GM12878 (cell line): Measurements from ENCODE around the gene RBM10. TPM values are rescaled to one million over a fixed set of nuclear protein-coding genes. Genes with fewer than 3 reads are reported as not detected.

Experiments
- ATAC-seq: fragments of 200-7000 bp; cut with Tn5 transposase; 3 replicates; pipeline ENCODE4 v1.9.1; 2020; ENCODE audit warnings: mild to moderate bottlenecking, moderate library complexity
- BruUV-seq: library from RNA; stranded (reverse); fragments of 400-500 nt; replicated peaks from 2 replicates; lab custom pipeline; 2021; lab: Mats Ljungman, UMichigan
- CTCF ChIA-PET: fragments of 300-600 bp; sonication (Branson Sonifier 250); formaldehyde crosslinking; extraction: SDS; loops from one replicate; lab custom pipeline; 2021; ENCODE audit warnings: inconsistent platforms; lab: Yijun Ruan, JAX
- POLR2A ChIA-PET: fragments of 350-600 bp; formaldehyde crosslinking; extraction: SDS; loops from one replicate; lab custom pipeline; 2021; ENCODE audit warnings: inconsistent platforms; lab: Charles Lee
- RAD21 ChIA-PET: fragments of 300-600 bp; sonication (Branson Sonifier 250); formaldehyde crosslinking; loops from one replicate; lab custom pipeline; 2023; ENCODE audit warnings: antibody characterized with exemption; ENCODE audit not compliant: unreplicated experiment; lab: Charles Lee
- SMC1A ChIA-PET: fragments of 300-600 bp; sonication (Branson Sonifier 250); formaldehyde crosslinking; loops from one replicate; lab custom pipeline; 2023; ENCODE audit not compliant: unreplicated experiment, uncharacterized antibody; lab: Charles Lee
- DNase-seq: peaks from one replicate; pipeline ENCODE4 v3.0.0-alpha.2; 2011; ENCODE audit warnings: low read depth, low spot score
- FAIRE-seq: peaks from 3 replicates; lab custom pipeline; 2011; peaks lifted over from hg19 to GRCh38; lab: Jason Lieb, UNC
- H2AFZ ChIP-seq: 2 replicates; pipeline ENCODE4 v1.6.0; 2011; ENCODE audit warnings: low read depth, low read length, control low read depth; ENCODE audit not compliant: control insufficient read depth
- H3K27ac ChIP-seq: 2 replicates; pipeline ENCODE4 v1.5.1; 2011; ENCODE audit warnings: control low read depth; ENCODE audit not compliant: control insufficient read depth, insufficient read depth
- H3K27me3 ChIP-seq, 2 experiments: replicated peaks in 1 of 2; 2 replicates each; pipeline versions ENCODE4 v1.6.0 to v1.6.1; 2011; ENCODE audit warnings: low read length in 1 of 2; ENCODE audit not compliant: control insufficient read depth in 2 of 2, insufficient read depth in 2 of 2
- H3K36me3 ChIP-seq, 2 experiments: 2 replicates each; pipeline ENCODE4 v1.5.1; 2011; ENCODE audit warnings: low read length in 1 of 2; ENCODE audit not compliant: control insufficient read depth in 2 of 2, insufficient read depth in 2 of 2
- H3K4me1 ChIP-seq: 2 replicates; pipeline ENCODE4 v1.6.1; 2011; ENCODE audit warnings: mild to moderate bottlenecking, low read length, moderate library complexity, mixed read lengths; ENCODE audit not compliant: control insufficient read depth, insufficient read depth
- H3K4me2 ChIP-seq: 2 replicates; pipeline ENCODE4 v1.6.0; 2011; ENCODE audit warnings: control low read depth; ENCODE audit not compliant: control insufficient read depth, insufficient read depth
- H3K4me3 ChIP-seq: fragments of 200-600 bp; sonication (generic); 2 replicates; pipeline ENCODE4 v1.5.1; 2016
- H3K79me2 ChIP-seq: 2 replicates; pipeline ENCODE4 v1.6.0; 2011; ENCODE audit warnings: low read length; ENCODE audit not compliant: control insufficient read depth, insufficient read depth
- H3K9ac ChIP-seq: 2 replicates; pipeline ENCODE4 v1.8.0; 2011; ENCODE audit warnings: low read length, control low read depth, mixed read lengths; ENCODE audit not compliant: control insufficient read depth, insufficient read depth
- H3K9me3 ChIP-seq: replicated peaks from 3 replicates; pipeline ENCODE4 v1.5.1; 2011; ENCODE audit warnings: mild to moderate bottlenecking, low read length; ENCODE audit not compliant: control insufficient read depth, insufficient read depth
- H4K20me1 ChIP-seq: 2 replicates; pipeline ENCODE4 v1.6.0; 2011; ENCODE audit not compliant: control insufficient read depth, insufficient read depth
- BACH1 ChIP-seq: fragments of 450-650 bp; IDR thresholded peaks from 2 replicates; pipeline ENCODE4 v1.6.1; 2017; ENCODE audit warnings: mild to moderate bottlenecking, borderline replicate concordance
- CBFB ChIP-seq: IDR thresholded peaks from 2 replicates; pipeline ENCODE4 v1.6.1; 2016; ENCODE audit warnings: antibody characterized with exemption, low read depth
- CHD2 ChIP-seq: IDR thresholded peaks from 2 replicates; pipeline ENCODE4 v1.6.1; 2011; ENCODE audit warnings: low read depth, low read length, improper control_type of control experiment, borderline replicate concordance
- CREB1 ChIP-seq: IDR thresholded peaks from 2 replicates; pipeline ENCODE4 v1.6.1; 2012; ENCODE audit warnings: low read depth, mild to moderate bottlenecking, inconsistent platforms
- CREM ChIP-seq: IDR thresholded peaks from 2 replicates; pipeline ENCODE4 v1.6.1; 2014; ENCODE audit warnings: antibody characterized with exemption, low read depth
- DPF2 ChIP-seq: fragments of 450-650 bp; IDR thresholded peaks from 2 replicates; pipeline ENCODE4 v1.6.1; 2017; ENCODE audit warnings: mild to moderate bottlenecking
- EGR1 ChIP-seq, 2 experiments: IDR thresholded peaks; 1 replicate in 1 of 2; 2 replicates in 1 of 2; pipeline ENCODE4 v1.6.1; 2011 to 2012; ENCODE audit warnings: low read depth in 2 of 2, low read length in 2 of 2, borderline replicate concordance in 1 of 2, mild to moderate bottlenecking in 1 of 2, moderate library complexity in 1 of 2
- HDGF ChIP-seq: fragments of 450-650 bp; IDR thresholded peaks from 2 replicates; pipeline ENCODE4 v1.6.1; 2016; ENCODE audit warnings: antibody characterized with exemption
- MTA3 ChIP-seq: IDR thresholded peaks from 2 replicates; pipeline ENCODE4 v1.6.1; 2012; ENCODE audit warnings: low read length, inconsistent platforms, borderline replicate concordance
- MXI1 ChIP-seq: fragments of 150-350 bp; IDR thresholded peaks from 2 replicates; pipeline ENCODE4 v1.6.1; 2011; ENCODE audit warnings: low read depth, mild to moderate bottlenecking, inconsistent platforms, low read length, improper control_type of control experiment
- NFYA ChIP-seq: IDR thresholded peaks from 2 replicates; pipeline ENCODE4 v1.6.1; 2011; ENCODE audit warnings: low read depth, mild to moderate bottlenecking, low read length, improper control_type of control experiment, borderline replicate concordance
- NFYB ChIP-seq: IDR thresholded peaks from 2 replicates; pipeline ENCODE4 v1.6.1; 2011; ENCODE audit warnings: low read depth, mild to moderate bottlenecking, low read length, improper control_type of control experiment, moderate library complexity; ENCODE audit not compliant: insufficient read depth
- RFX5 ChIP-seq: IDR thresholded peaks from 2 replicates; pipeline ENCODE4 v1.6.1; 2011; ENCODE audit warnings: low read depth, low read length, improper control_type of control experiment
- SP1 ChIP-seq: IDR thresholded peaks from one replicate; pipeline ENCODE4 v1.6.1; 2011; ENCODE audit warnings: low read depth, low read length
- TCF12 ChIP-seq: IDR thresholded peaks from 2 replicates; pipeline ENCODE4 v1.6.1; 2011; ENCODE audit warnings: low read depth, mild to moderate bottlenecking, low read length
- WGBS: methylation state at CpG from one replicate; pipeline ENCODE4 v1.1.6; 2016; ENCODE audit warnings: low lambda C conversion rate; ENCODE audit not compliant: insufficient replicate concordance, insufficient coverage; ENCODE audit errors: missing lambda C conversion rate; 5-methylcytosine and 5-hydroxymethylcytosine counted together
- in situ Hi-C: fragments of 300-500 bp; cut with MboI; formaldehyde crosslinking; loops from 9 replicates; pipeline ENCODE4 v1.14.3; 2018; ENCODE audit warnings: mixed read lengths
- intact Hi-C: fragments of 100-400 bp; cut with micrococcal nuclease; formaldehyde crosslinking; loops from one replicate; pipeline ENCODE4 v1.14.2; 2022; ENCODE audit not compliant: unreplicated experiment
- polyA plus RNA-seq, 11 experiments: library from polyadenylated mRNA; depleted of rRNA in 4 of 11; unstranded in 6 of 11; stranded (reverse) in 5 of 11; fragments of >200 nt; fragmentation: Nextera tagmentation in 4 of 11; fragmentation: Illumina TruSeq in 1 of 11; extraction: Ambion mirVana in 4 of 11; extraction: Trizol in 1 of 11; gene quantifications; 1 replicate in 1 of 11; 2 replicates in 10 of 11; pipeline versions ENCODE4 v1.2.1 to v1.2.3, GENCODE V29; 2011 to 2016; ENCODE audit warnings: inconsistent platforms in 2 of 11, missing spikeins in 2 of 11, low read depth in 1 of 11
- total RNA-seq, 4 experiments: library from RNA; depleted of rRNA in 3 of 4; stranded (reverse); fragments of >200 nt in 3 of 4; fragmentation: Illumina TruSeq in 1 of 4; extraction: Trizol in 1 of 4; gene quantifications; 2 replicates each; pipeline versions ENCODE4 v1.2.1 to v1.2.3, GENCODE V29; 2013 to 2021
- TF ChIP-seq, protein P1 (sequence below): fragments of 450-650 bp; IDR thresholded peaks from 2 replicates; pipeline ENCODE4 v1.6.1; 2017; ENCODE audit warnings: mild to moderate bottlenecking, low read depth, inconsistent platforms; ENCODE audit not compliant: poor library complexity, severe bottlenecking
- TF ChIP-seq, protein P2 (sequence below): fragments of 450-650 bp; IDR thresholded peaks from 2 replicates; pipeline ENCODE4 v1.6.1; 2016; ENCODE audit warnings: mild to moderate bottlenecking
- TF ChIP-seq, protein P3 (sequence below): IDR thresholded peaks from 2 replicates; pipeline ENCODE4 v1.6.1; 2012; ENCODE audit warnings: low read depth, low read length, improper control_type of control experiment

Gene RBM10
- total and polyA plus RNA-seq, 10 of the 15 experiments (the other 5 are each of a cell fraction or from before 2014, with no cell fraction given), result 1.4 to 60.0 (median 29.8) TPM

DNA sequence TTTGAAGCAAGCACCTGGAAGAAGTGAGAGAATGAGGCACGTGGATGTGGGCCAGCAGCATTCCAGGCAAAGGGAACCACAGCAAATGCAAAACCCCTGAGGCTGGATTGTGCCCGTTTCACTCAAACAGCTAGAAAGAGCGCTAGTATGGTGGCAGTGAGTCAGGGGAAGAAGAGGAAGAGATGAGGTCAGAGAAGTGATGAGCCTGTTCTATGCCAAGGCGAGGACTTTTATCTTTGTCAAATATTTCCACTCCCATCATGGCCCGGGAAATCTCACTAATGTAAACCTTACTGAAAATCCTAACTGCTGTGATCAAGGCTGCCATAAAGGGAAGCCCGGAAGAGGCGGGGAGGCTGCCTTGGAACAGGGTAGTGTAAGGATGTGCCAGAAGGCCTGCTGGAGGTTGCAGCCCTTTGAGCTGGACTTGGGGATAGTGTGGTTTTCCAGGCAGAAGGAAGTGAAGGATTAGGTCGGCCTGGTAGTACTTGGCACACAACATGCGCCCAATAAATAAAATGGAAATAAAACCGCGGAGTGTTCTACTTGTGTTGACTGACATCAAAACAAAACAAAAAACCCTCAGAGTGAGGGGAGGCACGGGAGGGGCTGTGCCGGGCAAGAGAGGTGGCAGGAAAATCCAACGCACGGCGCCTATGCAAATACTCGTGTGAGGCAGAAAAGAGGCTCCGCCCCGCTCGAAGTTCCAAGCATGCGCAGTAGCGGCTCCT is 72.3 kb downstream of the RBM10 start (continued):
- TF ChIP-seq, protein P1, sequence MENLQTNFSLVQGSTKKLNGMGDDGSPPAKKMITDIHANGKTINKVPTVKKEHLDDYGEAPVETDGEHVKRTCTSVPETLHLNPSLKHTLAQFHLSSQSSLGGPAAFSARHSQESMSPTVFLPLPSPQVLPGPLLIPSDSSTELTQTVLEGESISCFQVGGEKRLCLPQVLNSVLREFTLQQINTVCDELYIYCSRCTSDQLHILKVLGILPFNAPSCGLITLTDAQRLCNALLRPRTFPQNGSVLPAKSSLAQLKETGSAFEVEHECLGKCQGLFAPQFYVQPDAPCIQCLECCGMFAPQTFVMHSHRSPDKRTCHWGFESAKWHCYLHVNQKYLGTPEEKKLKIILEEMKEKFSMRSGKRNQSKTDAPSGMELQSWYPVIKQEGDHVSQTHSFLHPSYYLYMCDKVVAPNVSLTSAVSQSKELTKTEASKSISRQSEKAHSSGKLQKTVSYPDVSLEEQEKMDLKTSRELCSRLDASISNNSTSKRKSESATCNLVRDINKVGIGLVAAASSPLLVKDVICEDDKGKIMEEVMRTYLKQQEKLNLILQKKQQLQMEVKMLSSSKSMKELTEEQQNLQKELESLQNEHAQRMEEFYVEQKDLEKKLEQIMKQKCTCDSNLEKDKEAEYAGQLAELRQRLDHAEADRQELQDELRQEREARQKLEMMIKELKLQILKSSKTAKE, result no peak

DNA sequence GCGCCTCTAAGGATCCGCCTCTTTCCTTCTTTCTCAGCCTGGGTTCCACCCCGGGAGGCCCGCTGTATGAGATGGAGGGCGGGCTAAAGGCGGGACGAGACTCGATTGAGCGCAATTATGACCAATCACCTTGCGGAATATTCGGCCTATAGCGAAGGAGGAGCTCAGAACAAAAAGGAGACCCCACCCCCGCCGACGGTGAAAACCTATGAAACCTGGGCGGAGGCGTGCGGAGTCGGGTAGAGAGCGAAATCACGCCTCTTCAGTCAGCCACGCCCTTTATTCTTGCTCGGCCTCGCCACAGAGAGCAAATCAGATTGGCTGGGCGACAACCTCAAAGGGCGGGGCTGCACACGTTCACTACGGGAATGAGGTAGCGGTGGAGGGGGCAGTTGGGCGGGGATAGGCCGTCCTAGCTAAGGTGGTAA is 72.8 kb downstream of the RBM10 start:
- WGBS, result under 1% methylated on average over 30 of the region's 31 CpGs
- intact Hi-C loops (loop anchor here (2.0 kb wide), 1 partner anchor 25 kb away; the partner anchor contains the start of gene UBA1), in situ Hi-C loops (loop anchor here (10.0 to 25.0 kb wide), 2 partner anchors 427 to 1719 kb away; no protein-coding TSS in a partner anchor)
- ATAC-seq (peak; percentile 90), FAIRE-seq (peak; percentile 99), DNase-seq (peak; percentile 99)
- no TSS peak for BruUV-seq
- Histone ChIP-seq H4K20me1 (peaks cover 13% of the 10 kb centered on the region), H3K36me3 (peaks cover 20% of the 10 kb centered on the region in 2 experiments), H3K27ac (peak overlapping the region; percentile 96), H2AFZ (peak overlapping the region; percentile 96), H3K9ac (peak overlapping the region; percentile 88), H3K4me2 (peak overlapping the region; percentile 75), H3K9me3 (no peaks in the 10 kb centered on the region), H3K27me3 (no peaks in the 10 kb centered on the region), H3K4me1 (peaks cover 8% of the 10 kb centered on the region; the same call in 1 of the 2 replicates), H3K79me2 (peaks cover 41% of the 10 kb centered on the region), H3K4me3 (peak overlapping the region; percentile 88; the same call in 1 of the 2 replicates)
- CTCF ChIA-PET, result interaction anchor here (1.0 to 1.2 kb wide), 4 partner anchors 14 to 167 kb away, joined by 3 to 6 read pairs (median 5); partner anchors contain the start of genes NDUFB11, RBM10 and USP11
- SMC1A ChIA-PET, result interaction anchor here (0.7 to 1.0 kb wide), 8 partner anchors 15 to 417 kb away, joined by 3 to 6 read pairs (median 4); partner anchors contain the start of gene USP11
- RAD21 ChIA-PET, result interaction anchor here (0.7 to 1.5 kb wide), 9 partner anchors 15 to 306 kb away, joined by 3 to 9 read pairs (median 6); partner anchors contain the start of genes NDUFB11, RBM10 and USP11
- POLR2A ChIA-PET, result interaction anchor here (0.6 to 3.2 kb wide), 11 partner anchors 10 to 296 kb away, joined by 3 to 29 read pairs (median 3); partner anchors contain the start of genes RBM10 and USP11
- 0 out of 2 replicates have a peak, but pooled peaks have one; percentile 10 for TF ChIP-seq TCF12
- peak; percentile 85 for TF ChIP-seq NFYB
- 0 out of 2 replicates have a peak, but pooled peaks have one; percentile 8 for TF ChIP-seq NFYA
- TF ChIP-seq MXI1, result no peak; the same call in 1 of the 2 replicates
- no peak for TF ChIP-seq MTA3
- 0 out of 2 replicates have a peak, but pooled peaks have one; percentile 33 for TF ChIP-seq CBFB
- TF ChIP-seq HDGF, result peak; percentile 95
- no peak for TF ChIP-seq BACH1
- TF ChIP-seq CREB1, result peak; percentile 57
- TF ChIP-seq, protein P2, sequence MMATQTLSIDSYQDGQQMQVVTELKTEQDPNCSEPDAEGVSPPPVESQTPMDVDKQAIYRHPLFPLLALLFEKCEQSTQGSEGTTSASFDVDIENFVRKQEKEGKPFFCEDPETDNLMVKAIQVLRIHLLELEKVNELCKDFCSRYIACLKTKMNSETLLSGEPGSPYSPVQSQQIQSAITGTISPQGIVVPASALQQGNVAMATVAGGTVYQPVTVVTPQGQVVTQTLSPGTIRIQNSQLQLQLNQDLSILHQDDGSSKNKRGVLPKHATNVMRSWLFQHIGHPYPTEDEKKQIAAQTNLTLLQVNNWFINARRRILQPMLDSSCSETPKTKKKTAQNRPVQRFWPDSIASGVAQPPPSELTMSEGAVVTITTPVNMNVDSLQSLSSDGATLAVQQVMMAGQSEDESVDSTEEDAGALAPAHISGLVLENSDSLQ, result peak; percentile 98
- TF ChIP-seq EGR1 (IDR thresholded peaks at IDR 0.05; ENCODE audit: borderline replicate concordance in 1 of 2, low read depth in 2 of 2, low read length in 2 of 2), result peak in 1 of 2 experiments; percentile 50; a peak in 1 of 3 replicates
- TF ChIP-seq CHD2, result peak; percentile 66; the same call in 1 of the 2 replicates
- no peak for TF ChIP-seq DPF2
- TF ChIP-seq, protein P3, sequence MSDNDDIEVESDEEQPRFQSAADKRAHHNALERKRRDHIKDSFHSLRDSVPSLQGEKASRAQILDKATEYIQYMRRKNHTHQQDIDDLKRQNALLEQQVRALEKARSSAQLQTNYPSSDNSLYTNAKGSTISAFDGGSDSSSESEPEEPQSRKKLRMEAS, result peak; percentile 54; the same call in 1 of the 2 replicates
- TF ChIP-seq SP1, result peak; percentile 79
- TF ChIP-seq RFX5, result peak; percentile 62
- peak; percentile 26; the same call in 1 of the 2 replicates for TF ChIP-seq CREM
